ENCODE data around the gene HSPA13.
"Not testable (repeated sequence)": the region's sequence is repeated elsewhere in the genome, so short reads cannot be mapped to it uniquely, and the experiment has no call there.

The HSPA13 gene

GRCh38 chr21:14382486-14382834 is 486 bp downstream of the HSPA13 start:
- H3K4me1 ChIP-seq (ENCODE audit: control insufficient read depth, insufficient read depth, low read length, poor library complexity, severe bottlenecking), result peaks cover 4% of the 10 kb centered on the region
- H3K36me3 ChIP-seq (ENCODE audit: control insufficient read depth, insufficient read depth, low read length), result peaks cover 8% of the 10 kb centered on the region
- peak overlapping the region; percentile 81 for H3K27ac ChIP-seq (ENCODE audit: low read depth, low read length, severe bottlenecking)
- peak overlapping the region; percentile 69 for H3K4me3 ChIP-seq (ENCODE audit: extremely low read depth, insufficient read depth, low read length, poor library complexity, severe bottlenecking)
- WGBS, 2 experiments (ENCODE audit: insufficient coverage in 2 of 2), result 0% methylated on average over 3 to 5 of the region's 9 CpGs
- H3K9me3 ChIP-seq (ENCODE audit: control insufficient read depth, low read length), result no peaks in the 10 kb centered on the region

- WGBS, 2 experiments (ENCODE audit: insufficient coverage in 2 of 2), result 100% methylated on average over 1 of the region's 2 CpGs; no CpG with 5 or more reads in 1 of the 2 experiments
- H3K36me3 ChIP-seq (ENCODE audit: control insufficient read depth, insufficient read depth, low read length), result peaks cover 46% of the 10 kb centered on the region
- no peak overlapping the region for H3K27ac ChIP-seq (ENCODE audit: low read depth, low read length, severe bottlenecking)
These were observed 6.1 kb downstream of the HSPA13 start for GRCh38 chr21:14376854-14377253.

GRCh38 chr21:14366998-14367397 is 15.9 kb downstream of the HSPA13 start:
- 93 to 100% methylated on average over 1 of the region's 3 CpGs for WGBS, 2 experiments (ENCODE audit: insufficient coverage in 2 of 2)
- H3K36me3 ChIP-seq (ENCODE audit: control insufficient read depth, insufficient read depth, low read length), result no peaks in the 10 kb centered on the region
- no peaks in the 10 kb centered on the region for H3K9me3 ChIP-seq (ENCODE audit: control insufficient read depth, low read length)
- H3K27ac ChIP-seq (ENCODE audit: low read depth, low read length, severe bottlenecking), result no peak overlapping the region
- H3K4me1 ChIP-seq (ENCODE audit: control insufficient read depth, insufficient read depth, low read length, poor library complexity, severe bottlenecking), result no peaks in the 10 kb centered on the region
- H3K4me3 ChIP-seq (ENCODE audit: extremely low read depth, insufficient read depth, low read length, poor library complexity, severe bottlenecking), result no peak overlapping the region

More at GRCh38 chr21:14376854-14377253, 6.1 kb downstream of the HSPA13 start:
- Histone ChIP-seq H3K4me1 (ENCODE audit: control insufficient read depth, insufficient read depth, low read length, poor library complexity, severe bottlenecking) (peaks cover 4% of the 10 kb centered on the region), H3K9me3 (ENCODE audit: control insufficient read depth, low read length) (no peaks in the 10 kb centered on the region), H3K4me3 (ENCODE audit: extremely low read depth, insufficient read depth, low read length, poor library complexity, severe bottlenecking) (no peak overlapping the region)

GRCh38 chr21:14361958-14362357 is 21.0 kb downstream of the HSPA13 start:
- H3K9me3 ChIP-seq (ENCODE audit: control insufficient read depth, low read length), result no peaks in the 10 kb centered on the region
- no peak overlapping the region for H3K4me3 ChIP-seq (ENCODE audit: extremely low read depth, insufficient read depth, low read length, poor library complexity, severe bottlenecking)
- no peaks in the 10 kb centered on the region for H3K4me1 ChIP-seq (ENCODE audit: control insufficient read depth, insufficient read depth, low read length, poor library complexity, severe bottlenecking)
- H3K27ac ChIP-seq (ENCODE audit: low read depth, low read length, severe bottlenecking), result no peak overlapping the region
- H3K36me3 ChIP-seq (ENCODE audit: control insufficient read depth, insufficient read depth, low read length), result no peaks in the 10 kb centered on the region
- WGBS, 2 experiments (ENCODE audit: insufficient coverage in 2 of 2), result 83% methylated on average over 2 of the region's 3 CpGs; no CpG with 5 or more reads in 1 of the 2 experiments

- Histone ChIP-seq H3K36me3 (ENCODE audit: control insufficient read depth, insufficient read depth, low read length) (no peaks in the 10 kb centered on the region), H3K4me1 (ENCODE audit: control insufficient read depth, insufficient read depth, low read length, poor library complexity, severe bottlenecking) (no peaks in the 10 kb centered on the region), H3K9me3 (ENCODE audit: control insufficient read depth, low read length) (no peaks in the 10 kb centered on the region), H3K4me3 (ENCODE audit: extremely low read depth, insufficient read depth, low read length, poor library complexity, severe bottlenecking) (no peak overlapping the region), H3K27ac (ENCODE audit: low read depth, low read length, severe bottlenecking) (no peak overlapping the region)
- WGBS, 2 experiments (ENCODE audit: insufficient coverage in 2 of 2), result 100% methylated on average over 1 of the region's 1 CpG; no CpG with 5 or more reads in 1 of the 2 experiments
These were observed 24.2 kb downstream of the HSPA13 start for GRCh38 chr21:14358775-14359174.

GRCh38 chr21:14356746-14357145 is 26.2 kb downstream of the HSPA13 start:
- H3K9me3 ChIP-seq (ENCODE audit: control insufficient read depth, low read length), result no peaks in the 10 kb centered on the region
- 82 to 88% methylated on average over 4 of the region's 4 CpGs for WGBS, 2 experiments (ENCODE audit: insufficient coverage in 2 of 2)
- no peaks in the 10 kb centered on the region for H3K4me1 ChIP-seq (ENCODE audit: control insufficient read depth, insufficient read depth, low read length, poor library complexity, severe bottlenecking)
- H3K27ac ChIP-seq (ENCODE audit: low read depth, low read length, severe bottlenecking), result no peak overlapping the region
- H3K36me3 ChIP-seq (ENCODE audit: control insufficient read depth, insufficient read depth, low read length), result no peaks in the 10 kb centered on the region
- H3K4me3 ChIP-seq (ENCODE audit: extremely low read depth, insufficient read depth, low read length, poor library complexity, severe bottlenecking), result no peak overlapping the region

- Histone ChIP-seq H3K27ac (ENCODE audit: low read depth, low read length, severe bottlenecking) (no peak overlapping the region), H3K36me3 (ENCODE audit: control insufficient read depth, insufficient read depth, low read length) (no peaks in the 10 kb centered on the region), H3K9me3 (ENCODE audit: control insufficient read depth, low read length) (no peaks in the 10 kb centered on the region), H3K4me3 (ENCODE audit: extremely low read depth, insufficient read depth, low read length, poor library complexity, severe bottlenecking) (no peak overlapping the region), H3K4me1 (ENCODE audit: control insufficient read depth, insufficient read depth, low read length, poor library complexity, severe bottlenecking) (no peaks in the 10 kb centered on the region)
These were observed 28.4 kb downstream of the HSPA13 start for GRCh38 chr21:14354515-14354914.

GRCh38 chr21:14353726-14354125 is 29.2 kb downstream of the HSPA13 start:
- H3K9me3 ChIP-seq (ENCODE audit: control insufficient read depth, low read length), result no peaks in the 10 kb centered on the region
- no peak overlapping the region for H3K4me3 ChIP-seq (ENCODE audit: extremely low read depth, insufficient read depth, low read length, poor library complexity, severe bottlenecking)
- no peaks in the 10 kb centered on the region for H3K36me3 ChIP-seq (ENCODE audit: control insufficient read depth, insufficient read depth, low read length)
- no CpG with 5 or more reads among the region's 1 CpG for WGBS, 2 experiments (ENCODE audit: insufficient coverage in 2 of 2)
- H3K4me1 ChIP-seq (ENCODE audit: control insufficient read depth, insufficient read depth, low read length, poor library complexity, severe bottlenecking), result no peaks in the 10 kb centered on the region
- H3K27ac ChIP-seq (ENCODE audit: low read depth, low read length, severe bottlenecking), result no peak overlapping the region

- H3K36me3 ChIP-seq (ENCODE audit: control insufficient read depth, insufficient read depth, low read length), result no peaks in the 10 kb centered on the region
- H3K4me1 ChIP-seq (ENCODE audit: control insufficient read depth, insufficient read depth, low read length, poor library complexity, severe bottlenecking), result no peaks in the 10 kb centered on the region
- no peak overlapping the region for H3K4me3 ChIP-seq (ENCODE audit: extremely low read depth, insufficient read depth, low read length, poor library complexity, severe bottlenecking)
- no peak overlapping the region for H3K27ac ChIP-seq (ENCODE audit: low read depth, low read length, severe bottlenecking)
- no peaks in the 10 kb centered on the region for H3K9me3 ChIP-seq (ENCODE audit: control insufficient read depth, low read length)
These were observed 29.7 kb downstream of the HSPA13 start for GRCh38 chr21:14353231-14353630.

GRCh38 chr21:14327346-14327745 is 55.6 kb downstream of the HSPA13 start:
- H3K4me3 ChIP-seq (ENCODE audit: extremely low read depth, insufficient read depth, low read length, poor library complexity, severe bottlenecking); H3K27ac ChIP-seq (ENCODE audit: low read depth, low read length, severe bottlenecking); H3K4me1 ChIP-seq (ENCODE audit: control insufficient read depth, insufficient read depth, low read length, poor library complexity, severe bottlenecking); H3K36me3 ChIP-seq (ENCODE audit: control insufficient read depth, insufficient read depth, low read length); H3K9me3 ChIP-seq (ENCODE audit: control insufficient read depth, low read length): not testable (repeated sequence)
- 78% methylated on average over 2 of the region's 2 CpGs; no CpG with 5 or more reads in 1 of the 2 experiments for WGBS, 2 experiments (ENCODE audit: insufficient coverage in 2 of 2)

- Histone ChIP-seq H3K9me3 (ENCODE audit: control insufficient read depth, low read length) (no peaks in the 10 kb centered on the region), H3K36me3 (ENCODE audit: control insufficient read depth, insufficient read depth, low read length) (no peaks in the 10 kb centered on the region), H3K4me1 (ENCODE audit: control insufficient read depth, insufficient read depth, low read length, poor library complexity, severe bottlenecking) (no peaks in the 10 kb centered on the region), H3K4me3 (ENCODE audit: extremely low read depth, insufficient read depth, low read length, poor library complexity, severe bottlenecking) (no peak overlapping the region), H3K27ac (ENCODE audit: low read depth, low read length, severe bottlenecking) (no peak overlapping the region)
- no CpG with 5 or more reads among the region's 2 CpGs for WGBS, 2 experiments (ENCODE audit: insufficient coverage in 2 of 2)
These were observed 57.4 kb downstream of the HSPA13 start for GRCh38 chr21:14325595-14325994.
